ENCODE measurements around the gene NCAPG2.
A peak's percentile ranks its signal among the peaks of the same experiment; 100 is the strongest.

The NCAPG2 gene, protein sequence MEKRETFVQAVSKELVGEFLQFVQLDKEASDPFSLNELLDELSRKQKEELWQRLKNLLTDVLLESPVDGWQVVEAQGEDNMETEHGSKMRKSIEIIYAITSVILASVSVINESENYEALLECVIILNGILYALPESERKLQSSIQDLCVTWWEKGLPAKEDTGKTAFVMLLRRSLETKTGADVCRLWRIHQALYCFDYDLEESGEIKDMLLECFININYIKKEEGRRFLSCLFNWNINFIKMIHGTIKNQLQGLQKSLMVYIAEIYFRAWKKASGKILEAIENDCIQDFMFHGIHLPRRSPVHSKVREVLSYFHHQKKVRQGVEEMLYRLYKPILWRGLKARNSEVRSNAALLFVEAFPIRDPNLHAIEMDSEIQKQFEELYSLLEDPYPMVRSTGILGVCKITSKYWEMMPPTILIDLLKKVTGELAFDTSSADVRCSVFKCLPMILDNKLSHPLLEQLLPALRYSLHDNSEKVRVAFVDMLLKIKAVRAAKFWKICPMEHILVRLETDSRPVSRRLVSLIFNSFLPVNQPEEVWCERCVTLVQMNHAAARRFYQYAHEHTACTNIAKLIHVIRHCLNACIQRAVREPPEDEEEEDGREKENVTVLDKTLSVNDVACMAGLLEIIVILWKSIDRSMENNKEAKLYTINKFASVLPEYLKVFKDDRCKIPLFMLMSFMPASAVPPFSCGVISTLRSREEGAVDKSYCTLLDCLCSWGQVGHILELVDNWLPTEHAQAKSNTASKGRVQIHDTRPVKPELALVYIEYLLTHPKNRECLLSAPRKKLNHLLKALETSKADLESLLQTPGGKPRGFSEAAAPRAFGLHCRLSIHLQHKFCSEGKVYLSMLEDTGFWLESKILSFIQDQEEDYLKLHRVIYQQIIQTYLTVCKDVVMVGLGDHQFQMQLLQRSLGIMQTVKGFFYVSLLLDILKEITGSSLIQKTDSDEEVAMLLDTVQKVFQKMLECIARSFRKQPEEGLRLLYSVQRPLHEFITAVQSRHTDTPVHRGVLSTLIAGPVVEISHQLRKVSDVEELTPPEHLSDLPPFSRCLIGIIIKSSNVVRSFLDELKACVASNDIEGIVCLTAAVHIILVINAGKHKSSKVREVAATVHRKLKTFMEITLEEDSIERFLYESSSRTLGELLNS

GRCh38 chr7:158704524-158705233, at the start of gene NCAPG2:
Gene NCAPG2 (minus strand): TSS chr7:158704804. CDS start chr7:158701899, 2,905 bp downstream.
- DNase-seq (ENCODE audit: low spot score): peak; percentile 98

DNA sequence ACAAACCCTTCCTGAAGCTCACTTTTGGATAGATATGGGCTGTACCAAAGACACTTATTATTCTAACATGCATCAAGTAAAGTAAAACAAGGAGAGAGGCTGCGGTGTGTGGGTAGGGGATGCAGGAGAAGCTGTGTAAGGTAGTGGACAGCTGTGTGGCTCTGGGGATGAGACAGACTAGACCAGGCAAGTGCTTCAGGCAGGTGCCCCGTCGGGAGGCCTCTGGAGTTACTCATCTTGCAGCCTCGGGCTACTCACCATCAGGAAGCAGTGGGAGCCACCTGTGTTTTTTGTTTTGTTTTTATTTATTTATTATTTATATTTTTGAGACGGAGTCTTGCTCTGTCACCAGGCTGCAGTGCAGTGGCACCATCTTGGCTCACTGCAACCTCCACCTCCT, 49.3 kb upstream of the NCAPG2 start:
- DNase-seq (ENCODE audit: low spot score): no peak

DNA sequence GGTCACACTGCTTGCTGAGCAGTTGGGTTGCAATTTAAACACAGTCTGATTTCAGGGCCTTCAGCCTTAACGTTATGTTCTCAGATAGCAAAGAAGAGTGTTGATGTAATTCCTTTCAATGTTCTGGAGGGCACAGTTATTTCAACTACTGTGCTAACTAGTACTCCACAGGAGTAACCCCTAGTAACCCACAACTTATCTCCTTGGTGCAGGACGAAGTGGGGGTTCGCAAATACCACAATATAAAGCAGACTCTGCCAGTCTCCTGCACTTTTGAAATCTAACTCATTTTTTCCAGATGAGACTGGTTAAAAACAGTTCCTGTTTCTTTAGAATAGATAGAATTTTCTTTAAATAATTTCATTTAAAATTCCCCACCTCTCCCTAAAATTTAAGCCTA, 47.1 kb upstream of the NCAPG2 start:
- no peak for DNase-seq (ENCODE audit: low spot score)

GRCh38 chr7:158751199-158751598, 46.6 kb upstream of the NCAPG2 start:
- DNase-seq (ENCODE audit: low spot score): no peak

GRCh38 chr7:158750702-158751101, 46.1 kb upstream of the NCAPG2 start:
- no peak for DNase-seq (ENCODE audit: low spot score)

- DNase-seq (ENCODE audit: low spot score): no peak
Measured at GRCh38 chr7:158749396-158749795, 44.8 kb upstream of the NCAPG2 start.

GRCh38 chr7:158748335-158748734, 43.7 kb upstream of the NCAPG2 start:
- DNase-seq (ENCODE audit: low spot score): no peak

- no peak for DNase-seq (ENCODE audit: low spot score)
Measured at GRCh38 chr7:158747408-158747807, 42.8 kb upstream of the NCAPG2 start.

DNA sequence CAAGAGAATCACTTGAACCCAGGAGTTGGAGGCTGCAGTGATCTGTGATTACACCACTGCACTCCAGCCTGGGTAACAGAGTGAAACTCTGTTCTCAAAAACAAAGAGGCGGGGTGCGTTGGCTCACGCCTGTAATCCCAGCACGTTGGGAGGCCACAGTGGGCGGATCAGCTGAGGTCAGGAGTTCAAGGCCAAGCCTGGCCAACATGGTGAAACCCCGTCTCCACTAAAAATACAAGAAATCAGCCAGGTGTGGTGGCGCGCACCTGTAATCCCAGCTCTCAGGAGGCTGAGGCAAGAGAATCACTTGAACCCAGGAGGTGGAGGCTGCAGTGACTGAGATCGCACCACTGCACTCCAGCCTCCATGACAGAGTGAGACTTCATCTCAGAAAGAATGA, 42.4 kb upstream of the NCAPG2 start:
- no peak for DNase-seq (ENCODE audit: low spot score)

GRCh38 chr7:158745057-158745715, 40.6 kb upstream of the NCAPG2 start:
- DNase-seq (ENCODE audit: low spot score): no peak

DNA sequence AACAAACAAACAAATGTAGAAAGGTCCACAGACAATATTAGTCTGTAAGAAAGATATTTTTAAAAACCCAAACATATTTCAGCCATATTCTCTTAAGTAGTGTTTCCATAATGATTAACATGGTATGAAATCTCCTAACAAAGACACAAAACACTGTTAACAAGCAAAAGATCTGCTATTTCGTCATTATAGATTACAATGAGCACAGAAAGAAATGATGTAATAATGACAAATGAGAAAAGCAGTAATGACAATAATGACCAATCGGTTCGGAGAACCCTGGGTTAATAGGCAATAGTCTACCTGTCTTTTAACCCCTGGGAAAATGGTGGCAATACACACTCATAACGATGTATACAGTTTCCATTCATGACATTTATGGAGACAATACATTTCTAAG, 39.5 kb upstream of the NCAPG2 start:
- no peak for DNase-seq (ENCODE audit: low spot score)

DNA sequence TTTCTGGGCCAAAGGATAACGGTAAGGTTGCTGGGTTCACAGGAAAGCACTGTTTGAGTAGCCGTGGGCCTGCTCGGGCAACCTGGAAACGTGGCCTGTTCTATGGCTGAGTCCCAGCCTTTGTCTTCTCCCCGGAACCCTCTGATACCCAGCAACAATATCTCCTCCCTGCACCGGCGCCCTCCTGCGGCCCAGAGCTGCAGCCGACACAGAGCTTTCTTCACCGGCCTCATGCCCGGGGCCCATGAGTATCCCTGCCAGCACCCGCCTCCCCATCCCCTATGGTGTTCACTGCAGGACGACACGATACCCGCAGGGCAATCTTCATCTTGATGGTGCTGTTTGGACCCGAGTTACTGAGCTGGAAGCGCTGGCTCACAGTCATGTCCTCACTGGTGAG, 38.6 kb upstream of the NCAPG2 start:
- no peak for DNase-seq (ENCODE audit: low spot score)

GRCh38 chr7:158742065-158742821, 37.6 kb upstream of the NCAPG2 start:
- no peak for DNase-seq (ENCODE audit: low spot score)

GRCh38 chr7:158741294-158741666, 36.7 kb upstream of the NCAPG2 start:
- no peak for DNase-seq (ENCODE audit: low spot score)

- DNase-seq (ENCODE audit: low spot score): no peak
Measured at GRCh38 chr7:158740657-158741293, 36.2 kb upstream of the NCAPG2 start.

- DNase-seq (ENCODE audit: low spot score): no peak
Measured at GRCh38 chr7:158740013-158740656, 35.5 kb upstream of the NCAPG2 start.

DNA sequence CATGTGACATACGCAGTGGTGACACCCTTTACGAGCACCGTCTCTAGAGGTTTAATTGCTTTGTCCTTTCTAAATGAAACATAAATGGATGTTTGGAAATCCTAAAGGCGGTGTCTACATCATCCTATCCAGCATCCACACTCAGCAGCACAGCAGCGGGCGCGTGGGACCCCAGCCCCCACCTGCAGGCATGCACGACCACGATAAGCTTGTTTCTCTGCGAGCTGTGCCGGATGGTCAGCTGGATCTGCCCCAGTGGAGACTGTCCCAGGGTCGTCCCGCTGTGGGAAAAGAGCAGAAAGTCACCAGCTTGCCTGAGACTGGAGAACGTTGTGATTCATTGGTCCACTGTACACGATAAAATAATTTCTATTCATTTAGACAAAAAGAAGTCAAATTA, 34.2 kb upstream of the NCAPG2 start:
- DNase-seq (ENCODE audit: low spot score): no peak

- DNase-seq (ENCODE audit: low spot score): no peak
Measured at GRCh38 chr7:158737064-158737695, 32.6 kb upstream of the NCAPG2 start.

DNA sequence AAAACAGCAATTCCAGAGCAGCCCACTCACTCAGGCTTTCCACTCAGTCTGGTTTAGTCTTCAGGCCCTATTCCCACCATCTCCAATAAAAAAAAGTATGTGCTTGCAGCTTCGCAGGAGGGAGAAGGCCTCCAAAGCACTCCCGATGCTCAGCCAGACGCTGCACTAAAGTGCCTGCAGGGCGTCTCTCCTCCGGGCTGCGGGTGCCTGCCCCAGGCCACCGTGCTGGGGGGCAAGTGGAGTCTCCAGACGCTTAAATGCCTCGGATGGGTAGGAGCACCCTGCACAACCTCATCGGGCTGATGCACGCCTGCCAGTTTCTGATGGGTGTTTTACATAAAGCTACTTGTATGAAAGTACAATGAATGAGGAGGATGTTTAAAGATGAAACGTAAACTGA, 31.3 kb upstream of the NCAPG2 start:
- DNase-seq (ENCODE audit: low spot score): no peak
